Transverse colon (tissue), 4 donors: ENCODE results near the gene ABL2. TPM values are rescaled to one million over a fixed set of nuclear protein-coding genes. Genes with fewer than 3 reads are reported as not detected.

Source experiments
- DNase-seq: peaks from one replicate; pipeline ENCODE4 v3.0.0-alpha.2; 2019
- H3K27ac ChIP-seq, 4 donors: fragments of 200-600 bp; sonication (generic); 2 replicates each; pipeline ENCODE4 v1.5.1; 2016 to 2018; ENCODE audit warnings: inconsistent platforms in 4 of 4
- H3K27me3 ChIP-seq: fragments of 200-600 bp; sonication (generic); 2 replicates; pipeline ENCODE4 v1.5.1; 2017; ENCODE audit warnings: inconsistent platforms
- H3K36me3 ChIP-seq, 4 donors: fragments of 200-600 bp; sonication (generic); 2 replicates each; pipeline ENCODE4 v1.5.1; 2017 to 2019; ENCODE audit warnings: inconsistent platforms in 4 of 4
- H3K4me1 ChIP-seq, 4 donors: fragments of 200-600 bp; sonication (generic); 2 replicates each; pipeline ENCODE4 v1.5.1; 2017 to 2020; ENCODE audit warnings: inconsistent platforms in 4 of 4
- H3K4me3 ChIP-seq, 4 donors: fragments of 200-600 bp; sonication (generic); 1 replicate in 1 of 4; 2 replicates in 3 of 4; pipeline versions ENCODE4 v1.5.1 to v1.6.1; 2017 to 2019; ENCODE audit warnings: inconsistent platforms in 4 of 4
- H3K9me3 ChIP-seq, 2 donors: fragments of 200-600 bp; sonication (generic); 2 replicates each; pipeline ENCODE4 v1.5.1; 2017 to 2019; ENCODE audit warnings: inconsistent platforms in 2 of 2
- CTCF ChIP-seq, 5 experiments: fragments of 200-600 bp in 3 of 5; fragments of 450-650 bp in 2 of 5; sonication (generic) in 3 of 5; IDR thresholded peaks; 1 replicate in 2 of 5; 2 replicates in 3 of 5; pipeline ENCODE4 v1.5.1; 2016 to 2017; ENCODE audit warnings: antibody characterized with exemption in 5 of 5, inconsistent platforms in 3 of 5, mild to moderate bottlenecking in 2 of 5, moderate library complexity in 1 of 5
- EP300 ChIP-seq: sonication (generic); formaldehyde crosslinking; IDR thresholded peaks from one replicate; pipeline ENCODE4 v1.6.1; 2017; ENCODE audit warnings: antibody characterized with exemption, low read depth
- POLR2A ChIP-seq: fragments of 450-650 bp; IDR thresholded peaks from one replicate; pipeline ENCODE4 v1.6.1; 2016; ENCODE audit warnings: antibody characterized with exemption, mild to moderate bottlenecking, moderate library complexity
- POLR2AphosphoS5 ChIP-seq, 3 donors: sonication (generic); formaldehyde crosslinking; IDR thresholded peaks; one replicate each; pipeline ENCODE4 v1.6.1; 2016; ENCODE audit warnings: antibody characterized with exemption in 3 of 3
- WGBS, 2 donors: methylation state at CpG; one replicate each; pipeline ENCODE4 v1.1.5; 2018; ENCODE audit warnings: low coverage in 1 of 2; 5-methylcytosine and 5-hydroxymethylcytosine counted together
- in situ Hi-C, 4 donors: fragments of 200-750 bp; cut with MboI; loops; one replicate each; pipeline versions ENCODE4 v1.15.0 to v1.15.1; 2017; ENCODE audit warnings: low sequenced_read_pairs in 3 of 4, low pct_ligation_motif_present in 1 of 4, low pct_unique_long_range_greater_than_20kb in 1 of 4
- intact Hi-C: fragments of 100-400 bp; cut with DNase I; formaldehyde crosslinking; loops from one replicate; pipeline ENCODE4 v1.15.1; 2023; ENCODE audit warnings: low total_unique reads
- total RNA-seq, 4 donors: library from RNA; depleted of rRNA; stranded (reverse); fragments of >200 nt; gene quantifications; one replicate each; pipeline ENCODE4 v1.1.0, GENCODE V29; 2016

Gene ABL2
- total RNA-seq, 4 donors from 2014 or later, result 9.6 to 51.7 (median 14.3) TPM

GRCh38 chr1:179107706-179108629 is 121.5 kb downstream of the ABL2 start:
- no peak for TF ChIP-seq EP300
- TF ChIP-seq CTCF (IDR thresholded peaks at IDR 0.05), result no peak
- TF ChIP-seq POLR2A, result no peak
- no peak for TF ChIP-seq POLR2AphosphoS5 (IDR thresholded peaks at IDR 0.05)
- no peaks in the 10 kb centered on the region for H3K27me3 ChIP-seq
- peaks cover 0 to 39% (median 16%) of the 10 kb centered on the region in 4 donors for H3K36me3 ChIP-seq
- in situ Hi-C loops (no loop called here), intact Hi-C loops (no loop called here)
- H3K4me1 ChIP-seq, result no peaks in the 10 kb centered on the region
- no peak overlapping the region for H3K27ac ChIP-seq
- 87 to 100% methylated on average over 1 to 15 of the region's 15 CpGs for WGBS, 2 donors
- DNase-seq, result no peak
- H3K9me3 ChIP-seq, result no peaks in the 10 kb centered on the region
- H3K4me3 ChIP-seq, result no peak overlapping the region

GRCh38 chr1:179105393-179105792 is 124.1 kb downstream of the ABL2 start:
- intact Hi-C loops, result no loop called here
- in situ Hi-C loops, result no loop called here
- TF ChIP-seq POLR2A (no peak), POLR2AphosphoS5 (IDR thresholded peaks at IDR 0.05) (no peak), EP300 (no peak), CTCF (IDR thresholded peaks at IDR 0.05) (peak in 4 of 5 experiments; percentile 23 to 42 (median 32))
- H3K27ac ChIP-seq, result no peak overlapping the region
- no peak overlapping the region for H3K4me3 ChIP-seq
- 49 to 68% methylated on average over 5 to 7 of the region's 7 CpGs for WGBS, 2 donors
- no peak for DNase-seq
- no peaks in the 10 kb centered on the region for H3K9me3 ChIP-seq
- H3K27me3 ChIP-seq, result no peaks in the 10 kb centered on the region
- no peaks in the 10 kb centered on the region for H3K4me1 ChIP-seq
- H3K36me3 ChIP-seq, result peaks cover 0 to 28% (median 11%) of the 10 kb centered on the region in 4 donors

- no peaks in the 10 kb centered on the region for H3K9me3 ChIP-seq
- no peak for TF ChIP-seq CTCF (IDR thresholded peaks at IDR 0.05)
- TF ChIP-seq POLR2AphosphoS5 (IDR thresholded peaks at IDR 0.05), result no peak
- TF ChIP-seq EP300, result no peak
- no peak for TF ChIP-seq POLR2A
- H3K4me1 ChIP-seq, result no peaks in the 10 kb centered on the region
- intact Hi-C loops (no loop called here), in situ Hi-C loops (no loop called here)
- 96 to 100% methylated on average over 2 to 3 of the region's 3 CpGs for WGBS, 2 donors
- DNase-seq, result no peak
- H3K4me3 ChIP-seq, result no peak overlapping the region
- no peaks in the 10 kb centered on the region for H3K27me3 ChIP-seq
- H3K36me3 ChIP-seq, result peaks cover 0 to 21% (median 8%) of the 10 kb centered on the region in 4 donors
- H3K27ac ChIP-seq, result no peak overlapping the region
These were observed 124.7 kb downstream of the ABL2 start for GRCh38 chr1:179104611-179105250.

- in situ Hi-C loops, result no loop called here
These were observed 125.5 kb downstream of the ABL2 start for GRCh38 chr1:179103999-179104398.

More at GRCh38 chr1:179103999-179104398, 125.5 kb downstream of the ABL2 start:
- no peak for DNase-seq
- 100% methylated on average over 1 of the region's 1 CpG for WGBS, 2 donors
- Histone ChIP-seq H3K27me3 (no peaks in the 10 kb centered on the region), H3K36me3 (peaks cover 0 to 15% (median 4%) of the 10 kb centered on the region in 4 donors), H3K27ac (no peak overlapping the region), H3K4me3 (no peak overlapping the region), H3K4me1 (no peaks in the 10 kb centered on the region), H3K9me3 (no peaks in the 10 kb centered on the region)
- intact Hi-C loops, result no loop called here
- TF ChIP-seq POLR2AphosphoS5 (IDR thresholded peaks at IDR 0.05) (no peak), CTCF (IDR thresholded peaks at IDR 0.05) (no peak)
